ENCODE measurements around the gene CCDC38. TPM values are rescaled to one million over a fixed set of nuclear protein-coding genes. Genes with fewer than 3 reads are reported as not detected.
"Not testable (repeated sequence)": the region's sequence is repeated elsewhere in the genome, so short reads cannot be mapped to it uniquely, and the experiment has no call there.

Gene CCDC38
- total RNA-seq, 1 experiment from 2014 or later = 0.26 TPM

DNA sequence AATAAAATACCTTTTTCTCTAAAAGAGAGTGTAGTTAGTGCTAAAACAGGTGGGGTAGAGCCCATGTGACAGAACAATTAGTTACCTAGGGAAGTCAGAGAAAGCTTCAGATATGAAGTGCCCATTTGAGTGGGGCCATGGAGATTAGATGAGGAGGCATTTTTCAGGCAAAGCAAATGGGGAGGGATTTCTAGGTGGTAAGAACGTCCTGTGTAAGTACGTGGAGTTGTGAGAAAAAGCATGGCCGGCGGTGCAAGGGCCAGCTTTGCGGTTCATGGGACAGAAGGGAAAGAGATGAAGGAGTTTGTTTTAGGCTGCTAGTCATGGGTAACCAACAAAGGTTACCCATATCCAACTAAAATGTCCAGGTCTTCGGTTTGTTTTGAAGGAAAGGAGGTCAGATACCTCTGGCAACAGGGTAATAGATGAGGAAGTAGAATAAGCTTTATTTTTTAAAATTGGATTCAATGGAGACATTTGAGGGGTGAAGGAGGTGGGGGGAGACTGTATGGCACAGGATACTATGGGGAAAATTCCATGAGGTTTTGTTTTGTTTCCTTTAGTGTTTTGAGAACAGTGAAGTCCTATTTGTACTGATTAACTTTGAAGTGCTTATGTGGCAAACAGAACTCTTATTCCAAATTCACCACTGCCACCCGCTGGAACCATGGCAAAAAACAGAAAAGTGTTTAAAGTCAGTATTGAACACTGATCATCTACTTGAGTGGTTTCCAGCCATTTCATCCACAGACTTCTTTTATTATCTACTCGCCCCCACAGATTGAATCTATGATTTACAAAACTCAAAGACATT, 93.6 kb downstream of the CCDC38 start:
- POLR2A ChIA-PET (ENCODE audit: low non-redundant PET) = no interaction called here

GRCh38 chr12:95842426-95842825, 100.0 kb downstream of the CCDC38 start:
- intact Hi-C loops (cut with micrococcal nuclease; ENCODE audit: unreplicated experiment); H3K9me3 ChIP-seq (ENCODE audit: low read depth, low read length, poor library complexity, severe bottlenecking); H3K27ac ChIP-seq (ENCODE audit: low read depth, low read length, poor library complexity, severe bottlenecking); H3K4me1 ChIP-seq (ENCODE audit: insufficient read depth, low read length, poor library complexity, severe bottlenecking); CTCF ChIA-PET; BruUV-seq (replicated peaks); DNase-seq (ENCODE audit: low spot score); H3K36me3 ChIP-seq (ENCODE audit: insufficient read depth, low read length, poor library complexity, severe bottlenecking); H3K4me3 ChIP-seq (ENCODE audit: low read depth, low read length, poor library complexity, severe bottlenecking); POLR2A ChIA-PET (ENCODE audit: low non-redundant PET); H3K27me3 ChIP-seq (replicated peaks; ENCODE audit: insufficient read depth, low read depth, low read length, poor library complexity): not testable (repeated sequence)

More for the DNA sequence above, 93.6 kb downstream of the CCDC38 start:
- CTCF ChIA-PET = no interaction called here
- no peaks in the 10 kb centered on the region for H3K36me3 ChIP-seq (ENCODE audit: insufficient read depth, low read length, poor library complexity, severe bottlenecking)
- no peak for TF ChIP-seq EZH2 (IDR thresholded peaks at IDR 0.05; ENCODE audit: borderline replicate concordance, low read depth, low read length, poor library complexity, severe bottlenecking)
- TF ChIP-seq, protein P1, sequence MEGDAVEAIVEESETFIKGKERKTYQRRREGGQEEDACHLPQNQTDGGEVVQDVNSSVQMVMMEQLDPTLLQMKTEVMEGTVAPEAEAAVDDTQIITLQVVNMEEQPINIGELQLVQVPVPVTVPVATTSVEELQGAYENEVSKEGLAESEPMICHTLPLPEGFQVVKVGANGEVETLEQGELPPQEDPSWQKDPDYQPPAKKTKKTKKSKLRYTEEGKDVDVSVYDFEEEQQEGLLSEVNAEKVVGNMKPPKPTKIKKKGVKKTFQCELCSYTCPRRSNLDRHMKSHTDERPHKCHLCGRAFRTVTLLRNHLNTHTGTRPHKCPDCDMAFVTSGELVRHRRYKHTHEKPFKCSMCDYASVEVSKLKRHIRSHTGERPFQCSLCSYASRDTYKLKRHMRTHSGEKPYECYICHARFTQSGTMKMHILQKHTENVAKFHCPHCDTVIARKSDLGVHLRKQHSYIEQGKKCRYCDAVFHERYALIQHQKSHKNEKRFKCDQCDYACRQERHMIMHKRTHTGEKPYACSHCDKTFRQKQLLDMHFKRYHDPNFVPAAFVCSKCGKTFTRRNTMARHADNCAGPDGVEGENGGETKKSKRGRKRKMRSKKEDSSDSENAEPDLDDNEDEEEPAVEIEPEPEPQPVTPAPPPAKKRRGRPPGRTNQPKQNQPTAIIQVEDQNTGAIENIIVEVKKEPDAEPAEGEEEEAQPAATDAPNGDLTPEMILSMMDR (conservative IDR thresholded peaks at IDR 0.05; ENCODE audit: low read depth, low read length) = peak; percentile 65
- H3K4me3 ChIP-seq (ENCODE audit: low read depth, low read length, poor library complexity, severe bottlenecking) = no peak overlapping the region
- H3K4me1 ChIP-seq (ENCODE audit: insufficient read depth, low read length, poor library complexity, severe bottlenecking) = peaks cover 9% of the 10 kb centered on the region
- no peaks in the 10 kb centered on the region for H3K9me3 ChIP-seq (ENCODE audit: low read depth, low read length, poor library complexity, severe bottlenecking)
- BruUV-seq (replicated peaks) = no TSS peak
- peak; percentile 76 for DNase-seq (ENCODE audit: low spot score)
- intact Hi-C loops (cut with micrococcal nuclease; ENCODE audit: unreplicated experiment) = loop anchor here (5.0 kb wide), 1 partner anchor 266 kb away; no protein-coding TSS in a partner anchor
- no peak overlapping the region for H3K27ac ChIP-seq (ENCODE audit: low read depth, low read length, poor library complexity, severe bottlenecking)
- H3K27me3 ChIP-seq (replicated peaks; ENCODE audit: insufficient read depth, low read depth, low read length, poor library complexity) = no peaks in the 10 kb centered on the region

DNA sequence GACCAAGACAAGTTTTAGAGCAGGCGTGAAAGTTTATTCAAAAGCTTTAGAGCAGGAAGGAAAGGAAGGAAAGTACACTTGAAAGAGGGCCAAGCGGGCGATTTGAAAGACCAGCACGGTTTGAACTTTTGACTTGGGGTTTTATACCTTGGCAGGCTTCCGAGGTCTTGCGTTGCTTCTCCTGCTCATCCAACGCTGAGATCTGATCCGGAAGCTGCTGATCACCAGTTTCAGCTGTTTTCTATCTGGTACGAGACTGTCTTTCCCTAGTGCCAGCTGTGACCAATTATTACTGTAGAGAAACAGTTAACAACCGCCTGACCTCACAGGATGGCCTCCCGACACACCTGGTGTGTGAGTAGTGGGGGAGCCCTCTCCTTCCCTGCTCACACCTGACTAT, 104.3 kb downstream of the CCDC38 start:
- ChIA-PET CTCF (no interaction called here), POLR2A (ENCODE audit: low non-redundant PET) (no interaction called here)
- Histone ChIP-seq H3K27me3 (replicated peaks; ENCODE audit: insufficient read depth, low read depth, low read length, poor library complexity) (no peaks in the 10 kb centered on the region), H3K27ac (ENCODE audit: low read depth, low read length, poor library complexity, severe bottlenecking) (peak overlapping the region; percentile 65), H3K9me3 (ENCODE audit: low read depth, low read length, poor library complexity, severe bottlenecking) (no peaks in the 10 kb centered on the region), H3K36me3 (ENCODE audit: insufficient read depth, low read length, poor library complexity, severe bottlenecking) (no peaks in the 10 kb centered on the region), H3K4me3 (ENCODE audit: low read depth, low read length, poor library complexity, severe bottlenecking) (peak overlapping the region; percentile 12), H3K4me1 (ENCODE audit: insufficient read depth, low read length, poor library complexity, severe bottlenecking) (peaks cover 28% of the 10 kb centered on the region)
- intact Hi-C loops (cut with micrococcal nuclease; ENCODE audit: unreplicated experiment) = no loop called here
- no TSS peak for BruUV-seq (replicated peaks)
- DNase-seq (ENCODE audit: low spot score) = peak; percentile 89
- no peak for TF ChIP-seq EZH2 (IDR thresholded peaks at IDR 0.05; ENCODE audit: borderline replicate concordance, low read depth, low read length, poor library complexity, severe bottlenecking)
- TF ChIP-seq, protein P1 (conservative IDR thresholded peaks at IDR 0.05; ENCODE audit: low read depth, low read length) = no peak
